Measurements from ENCODE around the gene PLOD1. TPM values are rescaled to one million over a fixed set of nuclear protein-coding genes. Genes with fewer than 3 reads are reported as not detected.

Gene PLOD1
- total RNA-seq, 2 donors from 2014 or later: 13.5 to 13.6 TPM

DNA sequence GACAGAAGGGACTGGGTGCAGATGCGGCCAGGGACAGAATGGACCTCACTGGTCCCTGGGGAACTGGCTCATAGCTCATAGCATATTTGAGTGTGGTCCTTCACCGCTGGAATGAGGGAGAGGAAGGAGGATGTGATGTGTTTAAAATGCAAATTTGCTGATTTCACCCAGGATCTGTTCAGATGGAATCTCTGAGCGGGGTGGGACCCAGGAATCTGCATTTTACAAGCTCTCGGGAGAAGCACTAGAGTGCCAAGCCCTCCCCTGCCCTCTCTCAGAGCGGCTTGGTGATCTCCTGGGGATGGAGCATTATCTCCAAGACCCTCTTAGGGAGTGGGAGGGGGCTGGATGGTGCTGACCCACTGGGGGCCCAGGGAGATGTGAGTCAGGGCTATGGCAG lies 22.9 kb downstream of the PLOD1 start:
- Mint-ChIP-seq H3K36me3 (ENCODE audit: insufficient read depth in 2 of 2) (peaks cover 0 to 4% of the 10 kb centered on the region in 2 donors), H3K27me3 (ENCODE audit: low read depth) (no peaks in the 10 kb centered on the region), H3K4me1 (ENCODE audit: low read depth) (no peaks in the 10 kb centered on the region), H3K27ac (no peak overlapping the region), H3K9me3 (no peaks in the 10 kb centered on the region), H3K4me3 (no peak overlapping the region)
- DNase-seq: no peak
- ATAC-seq (replicated peaks in 1 of 2): no peak

DNA sequence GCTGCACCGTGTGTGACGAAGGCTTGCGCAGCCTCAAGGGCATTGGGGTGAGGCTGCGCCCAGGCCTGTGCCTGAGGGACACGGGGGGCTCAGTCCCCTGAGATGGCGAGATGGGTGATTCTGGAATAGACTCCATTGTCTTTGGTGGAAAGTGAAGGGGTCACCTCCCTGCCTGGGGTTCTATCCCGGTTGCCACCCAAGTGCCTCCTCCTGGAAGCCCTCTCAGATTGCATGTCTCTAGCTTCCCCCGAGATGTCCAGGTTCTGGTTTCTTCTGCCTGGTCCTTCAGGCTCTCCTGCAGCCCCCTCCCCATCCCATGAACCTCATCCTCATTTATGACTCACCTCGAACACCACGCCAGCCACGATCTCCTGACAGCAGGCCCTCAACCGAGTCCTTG lies 23.4 kb downstream of the PLOD1 start:
- Mint-ChIP-seq H3K27me3 (ENCODE audit: low read depth) (no peaks in the 10 kb centered on the region), H3K27ac (no peak overlapping the region), H3K4me1 (ENCODE audit: low read depth) (no peaks in the 10 kb centered on the region), H3K36me3 (ENCODE audit: insufficient read depth in 2 of 2) (peaks cover 0 to 4% of the 10 kb centered on the region in 2 donors), H3K9me3 (no peaks in the 10 kb centered on the region), H3K4me3 (no peak overlapping the region)
- DNase-seq: no peak
- ATAC-seq (replicated peaks in 1 of 2): no peak

- H3K36me3 Mint-ChIP-seq (ENCODE audit: insufficient read depth in 2 of 2): peaks cover 0 to 4% of the 10 kb centered on the region in 2 donors
- no peaks in the 10 kb centered on the region for H3K27me3 Mint-ChIP-seq (ENCODE audit: low read depth)
- ATAC-seq (replicated peaks in 1 of 2): no peak
- H3K27ac Mint-ChIP-seq: no peak overlapping the region
- no peaks in the 10 kb centered on the region for H3K4me1 Mint-ChIP-seq (ENCODE audit: low read depth)
- H3K9me3 Mint-ChIP-seq: no peaks in the 10 kb centered on the region
- no peak overlapping the region for H3K4me3 Mint-ChIP-seq
- DNase-seq: no peak
Measured at GRCh38 chr1:11960276-11960675, 25.8 kb downstream of the PLOD1 start.

GRCh38 chr1:11960715-11961114 lies 26.2 kb downstream of the PLOD1 start:
- Mint-ChIP-seq H3K4me3 (no peak overlapping the region), H3K27me3 (ENCODE audit: low read depth) (no peaks in the 10 kb centered on the region), H3K9me3 (no peaks in the 10 kb centered on the region), H3K27ac (no peak overlapping the region), H3K4me1 (ENCODE audit: low read depth) (no peaks in the 10 kb centered on the region), H3K36me3 (ENCODE audit: insufficient read depth in 2 of 2) (peaks cover 0 to 4% of the 10 kb centered on the region in 2 donors)
- DNase-seq (no peak), ATAC-seq (replicated peaks in 1 of 2) (no peak)

GRCh38 chr1:11961230-11961629 lies 26.7 kb downstream of the PLOD1 start:
- H3K27ac Mint-ChIP-seq: no peak overlapping the region
- H3K27me3 Mint-ChIP-seq (ENCODE audit: low read depth): no peaks in the 10 kb centered on the region
- peaks cover 0 to 4% of the 10 kb centered on the region in 2 donors for H3K36me3 Mint-ChIP-seq (ENCODE audit: insufficient read depth in 2 of 2)
- no peaks in the 10 kb centered on the region for H3K4me1 Mint-ChIP-seq (ENCODE audit: low read depth)
- no peaks in the 10 kb centered on the region for H3K9me3 Mint-ChIP-seq
- H3K4me3 Mint-ChIP-seq: no peak overlapping the region
- DNase-seq: no peak
- no peak for ATAC-seq (replicated peaks in 1 of 2)

DNA sequence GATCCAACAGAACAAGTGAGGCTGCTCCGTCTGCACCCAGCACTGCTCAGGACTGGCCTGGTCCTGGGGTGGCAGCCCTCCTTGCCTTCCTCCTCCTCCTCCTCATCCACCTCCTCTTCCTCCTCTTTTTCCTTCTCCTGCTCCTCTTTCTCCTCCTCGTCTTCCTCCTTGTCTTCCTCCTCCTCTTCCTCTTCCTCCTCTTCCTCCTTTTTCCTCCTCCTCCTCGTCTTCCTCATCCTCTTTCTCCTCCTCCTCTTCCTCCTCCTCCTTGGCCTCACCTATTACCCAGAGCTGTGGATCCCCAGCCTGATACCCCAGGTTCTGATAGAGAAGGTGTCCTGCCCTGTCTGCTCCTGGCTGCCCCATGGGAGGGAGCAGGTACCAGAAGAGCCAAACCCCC lies 29.1 kb downstream of the PLOD1 start:
- H3K4me1 Mint-ChIP-seq (ENCODE audit: low read depth): no peaks in the 10 kb centered on the region
- no peak for ATAC-seq (replicated peaks in 1 of 2)

GRCh38 chr1:11964656-11965055 lies 30.1 kb downstream of the PLOD1 start:
- no peak for ATAC-seq (replicated peaks in 1 of 2)
- Mint-ChIP-seq H3K4me3 (no peak overlapping the region), H3K36me3 (ENCODE audit: insufficient read depth in 2 of 2) (peaks cover 0 to 4% of the 10 kb centered on the region in 2 donors), H3K27ac (no peak overlapping the region), H3K27me3 (ENCODE audit: low read depth) (no peaks in the 10 kb centered on the region), H3K9me3 (no peaks in the 10 kb centered on the region), H3K4me1 (ENCODE audit: low read depth) (no peaks in the 10 kb centered on the region)
- DNase-seq: no peak

More for the DNA sequence above, 29.1 kb downstream of the PLOD1 start:
- no peak overlapping the region for H3K4me3 Mint-ChIP-seq
- H3K27ac Mint-ChIP-seq: no peak overlapping the region
- H3K9me3 Mint-ChIP-seq: no peaks in the 10 kb centered on the region
- no peak for DNase-seq
- no peaks in the 10 kb centered on the region for H3K27me3 Mint-ChIP-seq (ENCODE audit: low read depth)
- peaks cover 0 to 4% of the 10 kb centered on the region in 2 donors for H3K36me3 Mint-ChIP-seq (ENCODE audit: insufficient read depth in 2 of 2)

- ATAC-seq (replicated peaks in 1 of 2): no peak
- DNase-seq: no peak
- Mint-ChIP-seq H3K27ac (no peak overlapping the region), H3K36me3 (ENCODE audit: insufficient read depth in 2 of 2) (peaks cover 0 to 2% of the 10 kb centered on the region in 2 donors), H3K27me3 (ENCODE audit: low read depth) (no peaks in the 10 kb centered on the region), H3K4me3 (no peak overlapping the region), H3K4me1 (ENCODE audit: low read depth) (no peaks in the 10 kb centered on the region), H3K9me3 (no peaks in the 10 kb centered on the region)
Measured at GRCh38 chr1:11967028-11967547, 32.6 kb downstream of the PLOD1 start.

GRCh38 chr1:11970441-11971185 lies 36.1 kb downstream of the PLOD1 start:
- Mint-ChIP-seq H3K4me1 (ENCODE audit: low read depth) (peaks cover 8% of the 10 kb centered on the region), H3K36me3 (ENCODE audit: insufficient read depth in 2 of 2) (peaks cover 0 to 6% of the 10 kb centered on the region in 2 donors), H3K27ac (no peak overlapping the region), H3K9me3 (no peaks in the 10 kb centered on the region), H3K27me3 (ENCODE audit: low read depth) (no peaks in the 10 kb centered on the region), H3K4me3 (no peak overlapping the region)
- no peak for DNase-seq
- ATAC-seq (replicated peaks in 1 of 2): no peak

DNA sequence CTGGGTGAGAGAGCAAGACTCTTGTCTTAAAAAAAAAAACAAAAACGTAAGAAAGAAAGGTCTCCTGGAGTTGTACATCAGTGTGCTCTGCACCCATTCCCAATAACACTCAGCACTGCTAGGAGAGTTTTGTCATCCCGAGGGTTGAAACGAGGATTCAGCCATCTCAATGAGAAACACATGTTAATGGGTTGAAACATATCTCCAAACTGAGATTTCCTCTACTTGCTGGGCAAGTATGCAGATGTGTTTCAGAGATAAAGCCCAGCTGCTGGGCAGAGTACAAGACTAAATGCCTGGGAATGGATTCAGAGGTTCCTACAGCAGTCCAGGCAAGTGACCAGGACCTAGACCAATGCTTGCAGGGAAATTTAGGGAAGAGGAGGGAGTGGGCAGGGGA lies 43.1 kb downstream of the PLOD1 start:
- Mint-ChIP-seq H3K36me3 (ENCODE audit: insufficient read depth in 2 of 2) (peaks cover 5 to 14% of the 10 kb centered on the region in 2 donors), H3K27ac (no peak overlapping the region), H3K9me3 (no peaks in the 10 kb centered on the region), H3K4me3 (no peak overlapping the region), H3K4me1 (ENCODE audit: low read depth) (peaks cover 36% of the 10 kb centered on the region), H3K27me3 (ENCODE audit: low read depth) (no peaks in the 10 kb centered on the region)
- ATAC-seq (replicated peaks in 1 of 2) (no peak), DNase-seq (no peak)

GRCh38 chr1:11978301-11978700 lies 43.8 kb downstream of the PLOD1 start:
- no peaks in the 10 kb centered on the region for H3K27me3 Mint-ChIP-seq (ENCODE audit: low read depth)
- H3K27ac Mint-ChIP-seq: no peak overlapping the region
- no peak for ATAC-seq (replicated peaks in 1 of 2)
- H3K4me3 Mint-ChIP-seq: no peak overlapping the region
- H3K4me1 Mint-ChIP-seq (ENCODE audit: low read depth): peaks cover 29% of the 10 kb centered on the region
- H3K36me3 Mint-ChIP-seq (ENCODE audit: insufficient read depth in 2 of 2): peaks cover 5 to 13% of the 10 kb centered on the region in 2 donors
- DNase-seq: no peak
- no peaks in the 10 kb centered on the region for H3K9me3 Mint-ChIP-seq

DNA sequence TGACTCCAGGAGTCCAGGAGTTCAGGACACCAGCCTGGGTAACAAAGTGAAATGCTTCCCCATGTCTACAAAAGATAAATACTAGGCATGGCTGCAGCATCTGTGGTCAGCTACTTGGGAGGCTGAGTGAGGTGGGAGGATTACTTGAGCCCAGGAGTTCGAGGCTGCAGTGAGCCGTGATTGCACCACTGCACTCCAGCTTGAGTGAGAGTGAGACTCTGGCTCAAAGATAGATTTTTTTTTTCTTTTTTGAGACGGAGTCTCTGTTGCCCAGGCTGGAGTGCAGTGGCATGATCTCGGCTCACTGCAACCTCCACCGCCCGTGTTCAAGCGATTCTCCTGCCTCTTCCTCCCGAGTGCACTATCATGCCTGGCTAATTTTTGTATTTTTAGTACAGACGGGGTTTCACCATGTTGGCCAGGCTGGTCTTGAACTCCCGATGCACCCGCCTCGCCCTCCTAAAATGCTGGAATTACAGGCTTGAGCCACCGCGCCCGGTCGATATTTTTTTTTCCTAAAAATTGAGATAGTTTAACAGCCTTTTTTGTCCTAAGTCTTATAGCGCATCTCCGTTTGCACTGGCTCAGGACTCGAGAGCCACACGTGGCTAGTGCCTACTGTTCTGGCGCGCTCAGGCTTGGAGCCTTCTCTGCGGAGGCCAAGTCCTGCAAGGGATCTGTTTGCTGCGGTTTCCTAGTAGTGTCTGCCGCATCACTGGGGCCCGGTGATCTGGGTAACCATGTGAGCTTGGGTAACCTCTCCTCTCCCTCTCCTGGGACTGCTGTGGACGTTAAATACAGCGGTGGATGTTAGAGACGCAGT lies 44.7 kb downstream of the PLOD1 start:
- peak overlapping the region; percentile 97 to 98 for H3K4me3 Mint-ChIP-seq
- no peaks in the 10 kb centered on the region for H3K27me3 Mint-ChIP-seq (ENCODE audit: low read depth)
- peaks cover 33% of the 10 kb centered on the region for H3K4me1 Mint-ChIP-seq (ENCODE audit: low read depth)
- no peaks in the 10 kb centered on the region for H3K9me3 Mint-ChIP-seq
- no peak for ATAC-seq (replicated peaks in 1 of 2)
- peaks cover 7 to 14% of the 10 kb centered on the region in 2 donors for H3K36me3 Mint-ChIP-seq (ENCODE audit: insufficient read depth in 2 of 2)
- H3K27ac Mint-ChIP-seq: peak overlapping the region; percentile 93
- DNase-seq: no peak
